ENCODE measurements around the gene SNX8. TPM values are rescaled to one million over a fixed set of nuclear protein-coding genes. Genes with fewer than 3 reads are reported as not detected.

The SNX8 gene
- total RNA-seq, 2 experiments from 2014 or later: 37.1 to 42.4 TPM

- H3K4me1 Mint-ChIP-seq: no peaks in the 10 kb centered on the region
- no peak for DNase-seq
- no peaks in the 10 kb centered on the region for H3K27me3 Mint-ChIP-seq
- no peak overlapping the region for H3K27ac Mint-ChIP-seq
- no peak for ATAC-seq
- no peaks in the 10 kb centered on the region for H3K9me3 Mint-ChIP-seq (ENCODE audit: low read depth)
- ChIA-PET POLR2A (no interaction called here), CTCF (no interaction called here)
- peaks cover 7% of the 10 kb centered on the region for H3K36me3 Mint-ChIP-seq (ENCODE audit: low read depth)
- H3K4me3 Mint-ChIP-seq: no peak overlapping the region
- intact Hi-C loops (cut with DNase I, micrococcal nuclease): no loop called here
These were observed 25.1 kb downstream of the SNX8 start for GRCh38 chr7:2289111-2289586.

GRCh38 chr7:2288503-2288902 lies 25.7 kb downstream of the SNX8 start:
- Mint-ChIP-seq H3K9me3 (ENCODE audit: low read depth) (no peaks in the 10 kb centered on the region), H3K4me3 (no peak overlapping the region), H3K27ac (no peak overlapping the region), H3K4me1 (no peaks in the 10 kb centered on the region), H3K36me3 (ENCODE audit: low read depth) (peaks cover 7% of the 10 kb centered on the region), H3K27me3 (no peaks in the 10 kb centered on the region)
- ChIA-PET POLR2A (no interaction called here), CTCF (interaction anchor here (0.6 kb wide), 2 partner anchors 602 to 879 kb away, joined by 4 to 5 read pairs; no protein-coding TSS in a partner anchor)
- ATAC-seq (no peak), DNase-seq (no peak)
- intact Hi-C loops (cut with DNase I, micrococcal nuclease): no loop called here

GRCh38 chr7:2287745-2288144 lies 26.5 kb downstream of the SNX8 start:
- Mint-ChIP-seq H3K4me3 (no peak overlapping the region), H3K4me1 (no peaks in the 10 kb centered on the region), H3K36me3 (ENCODE audit: low read depth) (peaks cover 7% of the 10 kb centered on the region), H3K27me3 (no peaks in the 10 kb centered on the region), H3K27ac (no peak overlapping the region), H3K9me3 (ENCODE audit: low read depth) (no peaks in the 10 kb centered on the region)
- POLR2A ChIA-PET: no interaction called here
- ATAC-seq (no peak), DNase-seq (no peak)
- intact Hi-C loops (cut with DNase I, micrococcal nuclease): no loop called here
- CTCF ChIA-PET: no interaction called here

GRCh38 chr7:2283074-2283473 lies 31.2 kb downstream of the SNX8 start:
- intact Hi-C loops (cut with DNase I, micrococcal nuclease): no loop called here
- Mint-ChIP-seq H3K4me1 (peaks cover 4% of the 10 kb centered on the region), H3K4me3 (no peak overlapping the region), H3K9me3 (ENCODE audit: low read depth) (no peaks in the 10 kb centered on the region), H3K27me3 (no peaks in the 10 kb centered on the region), H3K36me3 (ENCODE audit: low read depth) (no peaks in the 10 kb centered on the region), H3K27ac (no peak overlapping the region)
- ATAC-seq: no peak
- POLR2A ChIA-PET: no interaction called here
- CTCF ChIA-PET: no interaction called here
- DNase-seq: no peak

GRCh38 chr7:2282185-2282751 lies 32.0 kb downstream of the SNX8 start:
- H3K4me3 Mint-ChIP-seq: no peak overlapping the region
- no peaks in the 10 kb centered on the region for H3K9me3 Mint-ChIP-seq (ENCODE audit: low read depth)
- no peaks in the 10 kb centered on the region for H3K27me3 Mint-ChIP-seq
- POLR2A ChIA-PET: no interaction called here
- intact Hi-C loops (cut with DNase I, micrococcal nuclease): no loop called here
- CTCF ChIA-PET: interaction anchor here (0.6 kb wide), 1 partner anchor 33 kb away, joined by 4 read pairs; no protein-coding TSS in a partner anchor
- DNase-seq (no peak), ATAC-seq (no peak)
- no peaks in the 10 kb centered on the region for H3K36me3 Mint-ChIP-seq (ENCODE audit: low read depth)
- H3K27ac Mint-ChIP-seq: no peak overlapping the region
- H3K4me1 Mint-ChIP-seq: peaks cover 4% of the 10 kb centered on the region

GRCh38 chr7:2281541-2281940 lies 32.7 kb downstream of the SNX8 start:
- POLR2A ChIA-PET: no interaction called here
- Mint-ChIP-seq H3K27me3 (no peaks in the 10 kb centered on the region), H3K4me1 (peaks cover 4% of the 10 kb centered on the region), H3K36me3 (ENCODE audit: low read depth) (no peaks in the 10 kb centered on the region), H3K9me3 (ENCODE audit: low read depth) (no peaks in the 10 kb centered on the region), H3K4me3 (no peak overlapping the region), H3K27ac (no peak overlapping the region)
- CTCF ChIA-PET: no interaction called here
- DNase-seq (no peak), ATAC-seq (no peak)
- intact Hi-C loops (cut with DNase I, micrococcal nuclease): no loop called here

GRCh38 chr7:2280424-2280823 lies 33.8 kb downstream of the SNX8 start:
- Mint-ChIP-seq H3K9me3 (ENCODE audit: low read depth) (no peaks in the 10 kb centered on the region), H3K36me3 (ENCODE audit: low read depth) (no peaks in the 10 kb centered on the region), H3K4me3 (no peak overlapping the region), H3K27me3 (no peaks in the 10 kb centered on the region), H3K4me1 (peaks cover 4% of the 10 kb centered on the region), H3K27ac (no peak overlapping the region)
- ChIA-PET POLR2A (no interaction called here), CTCF (interaction anchor here (0.7 kb wide), 1 partner anchor 690 kb away, joined by 3 read pairs; no protein-coding TSS in a partner anchor)
- intact Hi-C loops (cut with DNase I, micrococcal nuclease): no loop called here
- ATAC-seq (no peak), DNase-seq (no peak)

GRCh38 chr7:2279896-2280295 lies 34.3 kb downstream of the SNX8 start:
- CTCF ChIA-PET: interaction anchor here (0.7 kb wide), 2 partner anchors 21 to 690 kb away, joined by 3 read pairs; no protein-coding TSS in a partner anchor
- peaks cover 4% of the 10 kb centered on the region for H3K4me1 Mint-ChIP-seq
- ATAC-seq (no peak), DNase-seq (no peak)
- no peak overlapping the region for H3K27ac Mint-ChIP-seq
- POLR2A ChIA-PET: no interaction called here
- intact Hi-C loops (cut with DNase I, micrococcal nuclease): no loop called here
- H3K4me3 Mint-ChIP-seq: no peak overlapping the region
- H3K27me3 Mint-ChIP-seq: no peaks in the 10 kb centered on the region
- H3K9me3 Mint-ChIP-seq (ENCODE audit: low read depth): no peaks in the 10 kb centered on the region
- no peaks in the 10 kb centered on the region for H3K36me3 Mint-ChIP-seq (ENCODE audit: low read depth)

- intact Hi-C loops (cut with DNase I, micrococcal nuclease): no loop called here
- Mint-ChIP-seq H3K27me3 (no peaks in the 10 kb centered on the region), H3K4me3 (no peak overlapping the region), H3K36me3 (ENCODE audit: low read depth) (peaks cover 3% of the 10 kb centered on the region), H3K27ac (no peak overlapping the region), H3K4me1 (peaks cover 4% of the 10 kb centered on the region), H3K9me3 (ENCODE audit: low read depth) (no peaks in the 10 kb centered on the region)
- no peak for DNase-seq
- POLR2A ChIA-PET: no interaction called here
- CTCF ChIA-PET: no interaction called here
- no peak for ATAC-seq
These were observed 36.2 kb downstream of the SNX8 start for GRCh38 chr7:2278026-2278425.

- ATAC-seq (no peak), DNase-seq (no peak)
- Mint-ChIP-seq H3K36me3 (ENCODE audit: low read depth) (peaks cover 5% of the 10 kb centered on the region), H3K4me3 (no peak overlapping the region), H3K4me1 (peaks cover 4% of the 10 kb centered on the region), H3K27me3 (no peaks in the 10 kb centered on the region), H3K9me3 (ENCODE audit: low read depth) (no peaks in the 10 kb centered on the region), H3K27ac (no peak overlapping the region)
- ChIA-PET CTCF (no interaction called here), POLR2A (no interaction called here)
- intact Hi-C loops (cut with DNase I, micrococcal nuclease): no loop called here
These were observed 38.1 kb downstream of the SNX8 start for GRCh38 chr7:2276107-2276506.

- no peaks in the 10 kb centered on the region for H3K27me3 Mint-ChIP-seq
- H3K4me3 Mint-ChIP-seq: no peak overlapping the region
- peaks cover 5% of the 10 kb centered on the region for H3K36me3 Mint-ChIP-seq (ENCODE audit: low read depth)
- CTCF ChIA-PET: no interaction called here
- DNase-seq: no peak
- ATAC-seq: no peak
- no peak overlapping the region for H3K27ac Mint-ChIP-seq
- peaks cover 4% of the 10 kb centered on the region for H3K4me1 Mint-ChIP-seq
- no peaks in the 10 kb centered on the region for H3K9me3 Mint-ChIP-seq (ENCODE audit: low read depth)
- POLR2A ChIA-PET: no interaction called here
- intact Hi-C loops (cut with DNase I, micrococcal nuclease): no loop called here
These were observed 39.1 kb downstream of the SNX8 start for GRCh38 chr7:2275101-2275500.

- H3K9me3 Mint-ChIP-seq (ENCODE audit: low read depth): no peaks in the 10 kb centered on the region
- no peak overlapping the region for H3K4me3 Mint-ChIP-seq
- ChIA-PET CTCF (no interaction called here), POLR2A (no interaction called here)
- no peak for ATAC-seq
- intact Hi-C loops (cut with DNase I, micrococcal nuclease): no loop called here
- H3K4me1 Mint-ChIP-seq: peaks cover under 1% of the 10 kb centered on the region
- H3K27me3 Mint-ChIP-seq: no peaks in the 10 kb centered on the region
- H3K27ac Mint-ChIP-seq: no peak overlapping the region
- peaks cover 5% of the 10 kb centered on the region for H3K36me3 Mint-ChIP-seq (ENCODE audit: low read depth)
- no peak for DNase-seq
These were observed 39.6 kb downstream of the SNX8 start for GRCh38 chr7:2274666-2275065.

GRCh38 chr7:2273866-2274265 lies 40.4 kb downstream of the SNX8 start:
- Mint-ChIP-seq H3K27me3 (no peaks in the 10 kb centered on the region), H3K4me1 (no peaks in the 10 kb centered on the region), H3K27ac (no peak overlapping the region), H3K36me3 (ENCODE audit: low read depth) (peaks cover 5% of the 10 kb centered on the region), H3K4me3 (no peak overlapping the region), H3K9me3 (ENCODE audit: low read depth) (no peaks in the 10 kb centered on the region)
- ATAC-seq: no peak
- ChIA-PET CTCF (no interaction called here), POLR2A (no interaction called here)
- no peak for DNase-seq
- intact Hi-C loops (cut with DNase I, micrococcal nuclease): no loop called here
